HG03025 (cell line): ENCODE measurements around the gene DENND4A.
A peak's percentile ranks its signal among the peaks of the same experiment; 100 is the strongest.
"Not testable (repeated sequence)": the region's sequence is repeated elsewhere in the genome, so short reads cannot be mapped to it uniquely, and the experiment has no call there.

ENCODE experiments used
- ATAC-seq: cut with Tn5 transposase; IDR thresholded peaks from one replicate; pipeline ENCODE4 v1.9.1; 2021; ENCODE audit warnings: mild to moderate bottlenecking, moderate library complexity; ENCODE audit not compliant: unreplicated experiment, low FRiP score

DENND4A gene

DNA sequence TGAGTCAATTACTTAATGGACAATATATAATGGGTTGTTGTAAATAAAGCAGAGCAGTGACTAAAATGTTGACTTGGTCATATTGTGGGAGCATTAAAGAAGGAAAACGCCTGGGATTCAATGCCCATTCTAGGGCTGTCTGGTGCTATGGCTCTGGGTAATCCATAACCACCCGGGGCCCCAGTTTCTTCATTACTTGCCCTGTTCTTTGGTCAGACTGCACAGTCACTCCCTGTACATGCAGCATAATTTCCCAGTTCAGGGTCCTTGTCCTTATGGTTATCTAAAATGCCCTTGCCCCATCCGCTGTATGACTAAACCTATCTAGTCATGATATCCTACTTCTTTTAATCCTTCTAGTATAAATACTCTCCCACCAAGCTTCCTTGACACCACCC, 27.5 kb upstream of the DENND4A start:
- no peak for ATAC-seq

GRCh38 chr15:65818927-65819562, 27.0 kb upstream of the DENND4A start:
- no peak for ATAC-seq

- ATAC-seq: no peak
Observed at GRCh38 chr15:65816441-65816840, 24.3 kb upstream of the DENND4A start.

GRCh38 chr15:65816008-65816407, 23.9 kb upstream of the DENND4A start:
- ATAC-seq: not testable (repeated sequence)

DNA sequence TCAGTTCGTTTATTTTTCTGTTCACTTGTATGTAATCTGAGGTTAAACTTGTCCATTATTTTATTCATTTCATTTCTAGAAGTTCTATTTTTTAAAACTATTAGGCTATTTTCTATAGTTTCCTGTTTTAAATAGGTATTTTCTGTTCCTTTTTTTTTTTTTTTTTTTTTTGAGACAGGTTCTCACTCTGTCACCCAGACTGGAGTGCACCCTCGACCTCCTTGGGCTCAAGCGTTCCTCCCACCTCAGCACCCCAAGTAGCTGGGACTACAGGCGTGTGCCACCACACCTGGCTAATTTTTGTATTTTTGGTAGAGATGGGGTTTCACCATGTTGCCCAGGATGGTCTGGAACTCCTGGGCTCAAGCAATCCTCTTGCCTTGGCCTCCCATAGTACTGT, 22.2 kb upstream of the DENND4A start:
- ATAC-seq: not testable (repeated sequence)

GRCh38 chr15:65812916-65813315, 20.8 kb upstream of the DENND4A start:
- no peak for ATAC-seq

- ATAC-seq: no peak
Observed at GRCh38 chr15:65812467-65812866, 20.4 kb upstream of the DENND4A start.

- ATAC-seq: no peak
Observed at GRCh38 chr15:65811835-65812234, 19.7 kb upstream of the DENND4A start.

GRCh38 chr15:65811011-65811733, 19.1 kb upstream of the DENND4A start:
- ATAC-seq: not testable (repeated sequence)

- ATAC-seq: no peak
Observed at GRCh38 chr15:65806397-65806796, 14.3 kb upstream of the DENND4A start.

- ATAC-seq: no peak
Observed at GRCh38 chr15:65805019-65805745, 13.1 kb upstream of the DENND4A start.

DNA sequence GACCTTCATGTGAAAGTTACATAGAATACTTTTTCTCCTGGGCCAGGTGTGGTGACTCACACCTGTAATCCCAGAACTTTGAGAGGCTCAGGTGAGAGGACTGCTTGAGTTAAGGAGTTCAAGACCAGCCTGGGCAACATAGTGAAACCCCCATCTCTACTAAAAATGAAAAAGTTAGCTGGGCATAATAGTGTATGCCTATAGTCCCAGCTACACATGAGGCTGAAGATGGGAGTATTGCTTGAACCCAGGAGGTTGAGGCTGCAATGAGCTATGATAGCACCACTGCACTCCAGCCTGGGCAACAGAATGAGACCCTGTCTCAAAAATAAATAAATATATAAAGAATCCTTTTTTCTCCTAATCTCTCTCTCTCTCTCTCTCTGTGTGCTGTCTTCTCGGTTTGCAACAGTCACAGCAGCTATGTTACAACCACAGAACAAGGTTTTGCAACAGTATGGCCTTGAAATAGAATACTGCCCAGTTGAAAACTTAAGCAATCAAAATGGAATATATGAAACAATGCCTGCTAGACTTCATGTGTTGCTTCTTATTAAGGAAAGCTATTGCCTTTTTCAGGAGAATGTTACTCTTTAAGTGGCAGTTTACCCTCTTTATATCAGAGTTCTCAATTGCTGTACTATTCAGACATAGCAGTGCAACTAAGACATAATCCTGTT, 12.3 kb upstream of the DENND4A start:
- ATAC-seq: no peak

DNA sequence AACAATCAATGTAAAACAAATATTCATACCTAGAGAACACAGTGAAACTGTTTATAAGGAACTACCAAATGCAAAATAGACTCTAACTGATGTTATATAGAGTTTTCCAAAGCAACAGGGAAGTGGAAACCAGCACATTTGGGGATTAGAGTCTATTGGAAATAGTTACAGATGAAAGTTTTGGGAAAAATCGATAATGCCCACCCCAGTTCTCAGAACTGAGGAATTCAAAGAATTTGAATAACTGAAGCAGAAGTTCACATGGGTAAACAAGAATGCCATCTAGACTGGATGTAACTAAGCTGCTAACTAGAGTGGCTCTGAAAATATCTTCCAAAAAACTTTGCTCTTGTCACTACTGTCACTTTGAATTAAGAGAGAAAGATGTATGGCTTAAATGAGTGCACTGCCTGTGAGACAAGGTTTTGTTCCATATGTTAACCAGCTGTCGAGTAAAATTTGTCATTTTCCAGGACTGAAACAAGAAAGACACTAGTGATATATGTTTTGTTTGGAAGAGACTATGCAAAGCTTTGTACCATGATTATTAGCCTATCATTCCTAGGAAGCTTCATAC, 9.2 kb upstream of the DENND4A start:
- ATAC-seq: no peak

GRCh38 chr15:65796610-65797078, 4.6 kb upstream of the DENND4A start:
- ATAC-seq: no peak

- no peak for ATAC-seq
Observed at GRCh38 chr15:65795663-65796216, 3.6 kb upstream of the DENND4A start.

- no peak for ATAC-seq
Observed at GRCh38 chr15:65793818-65794104, 1.7 kb upstream of the DENND4A start.

- no peak for ATAC-seq
Observed at GRCh38 chr15:65792988-65793817, 1.1 kb upstream of the DENND4A start.

- peak; percentile 39 for ATAC-seq
Observed at GRCh38 chr15:65791335-65792137, 557 bp downstream of the DENND4A start.
